ENCODE data around the gene TTC39B.
"Not testable (repeated sequence)": the region's sequence is repeated elsewhere in the genome, so short reads cannot be mapped to it uniquely, and the experiment has no call there.

Gene TTC39B

GRCh38 chr9:15262581-15262980 lies 44.4 kb downstream of the TTC39B start:
- no peak for DNase-seq

- DNase-seq: no peak
Measured at GRCh38 chr9:15256426-15256825, 50.6 kb downstream of the TTC39B start.

GRCh38 chr9:15253786-15254185 lies 53.2 kb downstream of the TTC39B start:
- no peak for DNase-seq

- DNase-seq: no peak
Measured at GRCh38 chr9:15253197-15253596, 53.8 kb downstream of the TTC39B start.

- no peak for DNase-seq
Measured at GRCh38 chr9:15249981-15250380, 57.0 kb downstream of the TTC39B start.

- DNase-seq: no peak
Measured at GRCh38 chr9:15249042-15249818, 57.8 kb downstream of the TTC39B start.

- no peak for DNase-seq
Measured at GRCh38 chr9:15248621-15249020, 58.4 kb downstream of the TTC39B start.

- DNase-seq: no peak
Measured at GRCh38 chr9:15248081-15248480, 58.9 kb downstream of the TTC39B start.

- no peak for DNase-seq
Measured at GRCh38 chr9:15246708-15247107, 60.3 kb downstream of the TTC39B start.

GRCh38 chr9:15246243-15246642 lies 60.8 kb downstream of the TTC39B start:
- no peak for DNase-seq

- DNase-seq: no peak
Measured at GRCh38 chr9:15244001-15244441, 63.0 kb downstream of the TTC39B start.

- no peak for DNase-seq
Measured at GRCh38 chr9:15243081-15243480, 63.9 kb downstream of the TTC39B start.

- no peak for DNase-seq
Measured at GRCh38 chr9:15240927-15241326, 66.1 kb downstream of the TTC39B start.

GRCh38 chr9:15239816-15240215 lies 67.2 kb downstream of the TTC39B start:
- no peak for DNase-seq

- no peak for DNase-seq
Measured at GRCh38 chr9:15238646-15239045, 68.4 kb downstream of the TTC39B start.

- DNase-seq: no peak
Measured at GRCh38 chr9:15235658-15236057, 71.4 kb downstream of the TTC39B start.

- DNase-seq: not testable (repeated sequence)
Measured at GRCh38 chr9:15233941-15234490, 73.0 kb downstream of the TTC39B start.

- not testable (repeated sequence) for DNase-seq
Measured at GRCh38 chr9:15232706-15233280, 74.2 kb downstream of the TTC39B start.

- no peak for DNase-seq
Measured at GRCh38 chr9:15231788-15232635, 75.0 kb downstream of the TTC39B start.

GRCh38 chr9:15229409-15229808 lies 77.6 kb downstream of the TTC39B start:
- no peak for DNase-seq

GRCh38 chr9:15227491-15227890 lies 79.5 kb downstream of the TTC39B start:
- DNase-seq: no peak

- DNase-seq: no peak
Measured at GRCh38 chr9:15225564-15226126, 81.4 kb downstream of the TTC39B start.

- DNase-seq: no peak
Measured at GRCh38 chr9:15222313-15222712, 84.7 kb downstream of the TTC39B start.

Data from effector CD4-positive, alpha-beta T cell (primary cell).